NB4 (cell line): ENCODE results near the gene KLHL34.

ENCODE experiments used
- CTCF ChIP-seq: IDR thresholded peaks from one replicate; pipeline ENCODE4 v1.5.1; 2012; ENCODE audit warnings: low read depth, low read length
- MAX ChIP-seq: IDR thresholded peaks from 2 replicates; pipeline ENCODE4 v1.6.1; 2011; ENCODE audit warnings: low read depth, low read length

DNA sequence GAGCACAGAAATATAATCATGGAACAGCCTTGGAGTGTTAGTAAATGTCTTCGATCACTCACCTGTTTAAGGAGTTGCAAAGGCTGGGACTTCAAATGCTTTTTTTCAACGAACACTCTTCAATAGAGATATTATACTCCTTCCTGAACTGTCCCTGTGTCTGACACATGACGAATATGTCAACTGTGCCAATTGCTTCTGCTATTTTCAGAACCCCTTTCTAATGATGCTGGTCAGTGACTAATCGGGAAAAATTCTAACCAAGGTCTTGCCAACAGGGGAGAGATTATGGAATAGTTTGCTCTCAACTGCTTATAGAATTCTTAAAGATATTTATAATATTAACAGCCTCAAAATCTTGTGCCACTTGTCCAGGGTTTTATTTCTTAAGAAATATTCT, 8.5 kb upstream of the KLHL34 start:
- no peak for TF ChIP-seq MAX
- TF ChIP-seq CTCF, result no peak
